Cardiac septum (tissue), 1 donor: ENCODE data around the gene GPR55. TPM values are rescaled to one million over a fixed set of nuclear protein-coding genes. Genes with fewer than 3 reads are reported as not detected.
A peak's percentile ranks its signal among the peaks of the same experiment; 100 is the strongest.
"Not testable (repeated sequence)": the region's sequence is repeated elsewhere in the genome, so short reads cannot be mapped to it uniquely, and the experiment has no call there.

Source experiments
- DNase-seq: peaks from one replicate; pipeline ENCODE4 v3.0.0-alpha.2; 2020; ENCODE audit warnings: low spot score
- intact Hi-C: fragments of 100-400 bp; cut with DNase I; formaldehyde crosslinking; loops from one replicate; pipeline ENCODE4 v1.14.0; 2022
- total RNA-seq: library from RNA; stranded (reverse); fragmentation: NEBNext Ultra II Directional; extraction: Animal tissue kit (Norgen Biotek cat#: 25700); gene quantifications from one replicate; pipeline ENCODE4 v1.2.1, GENCODE V29; 2021
- donor health status: DM: no; HTN: no; CAD: no.

Gene GPR55
- total RNA-seq, 1 donor from 2014 or later = not detected

DNA sequence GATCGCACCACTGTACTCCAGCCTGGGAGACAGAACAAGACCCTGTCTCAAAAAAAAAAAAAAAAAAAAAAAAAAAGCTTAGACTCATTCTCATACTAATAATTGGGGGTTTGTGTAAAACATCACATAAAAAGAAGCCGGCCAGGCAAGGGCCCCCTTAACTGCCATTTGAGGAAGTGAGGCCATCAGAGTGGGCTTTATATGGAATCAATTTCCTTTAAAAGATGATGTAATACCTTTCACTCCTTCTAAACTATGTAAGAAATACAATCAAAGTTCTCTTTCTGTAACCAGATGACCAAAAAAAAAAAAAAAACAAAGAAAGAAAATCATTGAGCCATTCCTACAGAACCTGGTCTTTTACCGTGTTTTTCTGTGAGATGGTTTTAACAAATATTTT, 13.1 kb upstream of the GPR55 start:
- no peak for DNase-seq
- intact Hi-C loops = no loop called here

- intact Hi-C loops = no loop called here
- no peak for DNase-seq
Observed at GRCh38 chr2:230937362-230937761, 12.3 kb upstream of the GPR55 start.

GRCh38 chr2:230936243-230936642, 11.2 kb upstream of the GPR55 start:
- DNase-seq, intact Hi-C loops: not testable (repeated sequence)

DNA sequence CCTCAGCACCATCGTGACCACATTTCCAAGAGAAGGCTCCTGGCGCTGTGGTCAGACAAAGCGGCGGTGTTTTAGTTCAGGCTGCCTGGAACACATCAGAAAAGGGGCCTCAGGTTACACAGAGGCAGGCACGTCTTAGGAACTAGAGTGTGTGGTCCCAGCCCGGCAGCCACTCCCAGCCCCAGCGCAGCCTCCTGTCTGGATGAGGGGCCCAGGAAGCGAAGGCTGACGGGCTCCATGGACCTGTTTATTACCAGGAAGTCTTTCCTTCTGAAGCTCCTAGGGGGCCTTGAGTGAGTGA, 10.0 kb upstream of the GPR55 start:
- DNase-seq = no peak
- intact Hi-C loops = no loop called here

GRCh38 chr2:230934231-230935129, 9.4 kb upstream of the GPR55 start:
- no peak for DNase-seq

GRCh38 chr2:230933521-230934180, 8.6 kb upstream of the GPR55 start:
- DNase-seq = peak; percentile 73
- intact Hi-C loops = no loop called here

More at GRCh38 chr2:230934231-230935129, 9.4 kb upstream of the GPR55 start:
- intact Hi-C loops = no loop called here

- intact Hi-C loops = no loop called here
- DNase-seq = peak; percentile 73
Observed at GRCh38 chr2:230932556-230933511, 7.8 kb upstream of the GPR55 start.

DNA sequence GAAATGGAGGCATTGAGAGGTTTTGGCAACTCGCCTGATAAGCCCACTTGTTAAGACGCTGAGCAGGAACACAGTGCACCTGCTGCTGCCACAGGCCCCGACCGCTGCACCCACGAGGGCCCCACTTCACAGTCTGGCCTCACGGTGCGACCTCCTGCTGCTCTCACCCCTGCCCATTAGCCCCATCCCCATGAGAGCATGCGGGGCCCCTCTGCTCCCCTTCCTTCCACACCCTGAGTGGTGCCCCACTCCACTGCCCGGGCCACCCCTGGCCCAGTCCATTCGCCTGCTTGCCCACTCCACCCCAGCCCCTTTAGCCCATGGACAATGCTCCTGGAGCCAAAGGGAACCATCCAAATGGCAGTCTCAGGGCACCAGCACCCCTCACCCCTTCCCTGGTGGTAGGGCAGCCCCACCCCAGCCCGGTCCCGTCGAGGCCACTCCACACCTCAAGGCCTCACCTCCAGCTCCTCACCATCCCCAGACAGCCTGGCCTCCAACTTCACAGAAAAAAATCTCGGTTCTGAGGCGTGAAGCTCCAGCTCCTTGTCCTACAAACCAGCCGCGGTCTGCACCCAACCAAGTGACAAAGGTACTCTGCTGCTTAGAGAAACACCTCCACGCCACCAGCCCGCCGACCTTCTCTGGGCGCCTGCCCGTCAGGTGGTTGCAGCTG, 6.7 kb upstream of the GPR55 start:
- intact Hi-C loops = no loop called here
- peak; percentile 69 for DNase-seq

DNA sequence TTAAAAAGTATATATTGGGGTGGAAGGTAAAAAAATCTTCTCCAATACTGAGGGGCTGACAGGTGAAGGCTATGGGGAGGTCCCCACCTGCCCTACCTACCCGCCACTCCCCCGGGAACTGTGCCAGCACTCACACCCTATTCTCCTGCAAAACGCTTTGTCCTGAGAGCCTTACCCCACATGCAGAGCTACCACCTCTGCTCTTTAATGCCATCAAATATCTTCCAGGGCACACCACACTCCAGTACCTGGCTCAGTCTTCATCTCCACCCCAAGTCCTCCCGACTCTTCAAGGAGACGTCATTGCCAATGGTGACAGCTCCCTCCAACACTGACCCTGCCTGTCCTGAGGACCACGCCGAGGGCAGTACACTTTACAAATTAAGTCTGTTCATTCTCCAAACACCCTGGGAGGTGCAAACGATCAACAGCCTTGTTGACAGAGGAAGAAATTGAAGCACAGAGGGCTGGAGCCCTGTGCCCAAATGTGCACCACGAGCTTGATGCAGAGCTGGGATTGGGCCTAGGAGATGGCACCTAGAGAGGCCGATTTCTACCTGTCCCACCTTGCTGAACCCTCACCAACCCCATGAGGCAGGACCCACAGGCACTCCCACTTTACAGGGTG, 6.0 kb upstream of the GPR55 start:
- peak; percentile 36 for DNase-seq
- intact Hi-C loops = no loop called here

DNA sequence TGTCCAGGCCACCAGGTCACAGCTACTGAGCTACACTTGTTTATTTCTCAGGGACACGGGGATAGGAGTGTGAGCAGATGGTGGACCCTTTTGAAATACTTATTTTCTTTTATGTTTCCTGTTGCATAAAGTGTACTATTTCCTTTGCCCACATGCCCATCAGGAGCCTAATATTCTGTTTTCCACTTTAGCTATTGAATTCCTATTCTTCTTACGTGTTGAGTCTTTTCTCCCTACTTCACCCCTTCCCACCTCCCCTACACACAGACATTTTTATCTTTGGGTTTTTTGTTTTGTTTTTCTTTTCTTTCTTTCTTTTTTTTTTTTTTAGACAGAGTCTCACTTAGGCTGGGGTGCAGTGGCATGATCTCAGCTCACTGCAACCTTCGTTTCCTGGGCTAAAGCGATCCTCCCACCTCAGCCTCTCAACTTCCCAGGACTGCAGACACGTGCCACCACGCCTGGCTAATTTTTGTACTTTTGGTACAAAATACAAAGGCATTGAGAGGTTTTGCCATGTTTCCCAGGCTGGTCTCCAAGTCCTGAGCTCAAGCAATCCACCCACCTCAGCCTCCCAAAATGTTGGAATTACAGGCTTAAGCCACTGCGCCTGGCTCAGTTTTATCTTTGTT, 5.2 kb upstream of the GPR55 start:
- peak; percentile 12 for DNase-seq
- intact Hi-C loops = no loop called here

DNA sequence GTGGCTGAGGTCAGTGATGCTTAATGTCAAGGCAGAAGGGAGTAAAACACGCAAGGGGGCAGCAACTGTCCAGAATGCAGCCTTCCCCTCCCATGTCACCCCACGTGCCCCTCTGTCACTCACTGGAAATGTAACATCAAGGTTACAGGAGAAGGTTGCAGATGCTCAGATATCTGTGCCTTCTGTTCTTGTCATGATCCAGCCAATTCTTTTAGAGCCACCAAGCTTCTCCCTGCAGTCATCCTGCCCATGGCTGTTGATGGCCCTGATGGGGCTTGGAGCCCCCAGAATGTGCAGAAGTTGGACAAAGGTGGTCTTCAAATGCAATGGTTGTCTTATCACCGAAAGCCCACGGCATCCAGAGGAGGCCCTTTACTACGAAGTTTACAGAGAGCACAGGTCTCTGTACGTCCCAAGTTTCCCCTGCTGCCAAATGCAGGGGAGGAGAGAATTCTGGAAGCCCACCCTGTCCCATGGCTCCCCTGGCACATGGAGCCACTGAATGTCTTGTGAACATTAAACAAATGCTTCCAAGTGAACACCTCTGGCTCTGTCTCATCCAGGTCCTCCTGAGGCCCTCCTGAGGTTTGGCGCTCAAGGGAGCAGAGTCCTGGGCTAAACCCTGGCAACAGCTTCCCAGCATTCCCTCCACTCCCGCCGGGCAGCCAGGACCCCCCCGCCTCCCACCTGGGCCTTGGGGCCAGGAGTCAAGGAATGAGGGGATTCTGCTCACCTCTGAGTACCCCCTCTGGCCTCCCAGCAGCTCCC, 4.5 kb upstream of the GPR55 start:
- DNase-seq = peak; percentile 55

GRCh38 chr2:230928701-230929380, 3.8 kb upstream of the GPR55 start:
- peak; percentile 53 for DNase-seq
- intact Hi-C loops = no loop called here

More for the DNA sequence above, 4.5 kb upstream of the GPR55 start:
- intact Hi-C loops = no loop called here

GRCh38 chr2:230927711-230928341, 2.8 kb upstream of the GPR55 start:
- intact Hi-C loops = no loop called here
- DNase-seq = peak; percentile 71

DNA sequence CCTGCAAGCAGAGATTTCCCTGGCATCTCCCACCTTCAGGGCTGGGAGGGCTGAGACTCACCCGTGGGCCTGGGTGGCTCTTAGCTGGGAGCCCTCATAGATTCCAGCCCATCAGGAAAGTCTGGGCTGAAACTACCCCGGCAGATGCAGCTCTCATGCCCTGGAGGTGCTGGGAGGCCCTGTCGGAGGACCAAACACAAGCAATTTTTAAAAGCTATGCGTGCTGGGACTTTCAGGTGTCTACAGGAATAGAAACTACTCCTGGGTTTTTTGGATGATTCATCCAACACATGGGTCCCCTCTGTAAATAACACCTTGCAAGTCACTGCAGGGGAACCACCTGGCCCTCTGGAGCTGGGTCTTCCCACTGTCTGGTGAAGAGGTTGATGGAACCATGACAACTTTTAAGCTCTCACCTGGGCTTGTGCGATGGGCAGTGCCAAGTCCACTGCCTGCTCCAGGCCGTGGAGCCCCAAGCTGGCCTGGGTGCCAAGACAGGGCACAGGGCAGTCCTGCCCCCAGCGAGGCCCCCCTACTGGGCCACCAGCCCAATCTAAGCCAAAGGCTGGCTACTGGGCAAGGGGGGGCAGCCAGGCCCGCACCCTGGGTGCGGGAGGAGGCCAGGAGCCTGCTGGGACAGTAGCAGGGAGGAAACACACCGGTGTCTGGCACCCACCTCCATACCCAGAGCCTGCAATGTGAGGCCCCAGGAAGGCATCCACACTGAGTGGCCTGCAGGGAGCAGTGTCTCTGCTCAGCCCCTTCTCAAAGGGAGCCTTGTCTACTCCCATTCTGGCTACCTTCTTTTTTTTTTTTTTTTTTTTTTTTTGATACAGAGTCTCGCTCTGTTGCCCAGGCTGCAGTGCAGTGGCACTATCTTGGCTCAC, 1.1 kb upstream of the GPR55 start:
- intact Hi-C loops = no loop called here
- DNase-seq = peak; percentile 69

DNA sequence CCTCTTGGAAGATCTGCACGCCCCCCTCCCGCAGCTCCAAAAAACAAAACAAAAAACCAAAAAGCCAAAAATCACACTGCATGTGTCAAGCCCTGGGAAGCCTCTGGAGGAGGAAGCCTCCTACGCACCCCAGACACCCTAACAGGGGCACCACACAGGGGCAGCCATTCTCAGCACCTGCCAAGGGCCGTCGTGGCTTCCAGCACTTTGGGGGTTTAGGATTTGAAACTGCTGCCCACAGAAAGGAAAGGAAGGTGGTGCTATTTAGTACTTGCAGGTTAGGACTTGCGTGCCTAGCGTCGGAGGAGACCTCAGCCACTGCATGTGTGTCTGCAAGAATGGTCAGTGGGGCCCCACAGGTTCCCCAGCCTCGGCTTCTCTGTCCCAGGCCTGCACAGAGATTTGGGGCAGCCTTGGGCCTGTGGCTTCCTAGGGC, 419 bp upstream of the GPR55 start:
- DNase-seq = no peak
- intact Hi-C loops = no loop called here

GRCh38 chr2:230924092-230924469, 961 bp downstream of the GPR55 start:
- intact Hi-C loops = no loop called here

More at GRCh38 chr2:230924092-230924469, 961 bp downstream of the GPR55 start:
- peak; percentile 71 for DNase-seq
